Transverse colon (tissue), 4 donors: ENCODE measurements around the gene AEBP2. TPM values are rescaled to one million over a fixed set of nuclear protein-coding genes. Genes with fewer than 3 reads are reported as not detected.

Experiments used
- DNase-seq: peaks from one replicate; pipeline ENCODE4 v3.0.0-alpha.2; 2019
- H3K27ac ChIP-seq, 4 donors: fragments of 200-600 bp; sonication (generic); 2 replicates each; pipeline ENCODE4 v1.5.1; 2016 to 2018; ENCODE audit warnings: inconsistent platforms in 4 of 4
- H3K27me3 ChIP-seq: fragments of 200-600 bp; sonication (generic); 2 replicates; pipeline ENCODE4 v1.5.1; 2017; ENCODE audit warnings: inconsistent platforms
- H3K36me3 ChIP-seq, 4 donors: fragments of 200-600 bp; sonication (generic); 2 replicates each; pipeline ENCODE4 v1.5.1; 2017 to 2019; ENCODE audit warnings: inconsistent platforms in 4 of 4
- H3K4me1 ChIP-seq, 4 donors: fragments of 200-600 bp; sonication (generic); 2 replicates each; pipeline ENCODE4 v1.5.1; 2017 to 2020; ENCODE audit warnings: inconsistent platforms in 4 of 4
- H3K4me3 ChIP-seq, 4 donors: fragments of 200-600 bp; sonication (generic); 1 replicate in 1 of 4; 2 replicates in 3 of 4; pipeline versions ENCODE4 v1.5.1 to v1.6.1; 2017 to 2019; ENCODE audit warnings: inconsistent platforms in 4 of 4
- H3K9me3 ChIP-seq, 2 donors: fragments of 200-600 bp; sonication (generic); 2 replicates each; pipeline ENCODE4 v1.5.1; 2017 to 2019; ENCODE audit warnings: inconsistent platforms in 2 of 2
- CTCF ChIP-seq, 5 experiments: fragments of 200-600 bp in 3 of 5; fragments of 450-650 bp in 2 of 5; sonication (generic) in 3 of 5; IDR thresholded peaks; 1 replicate in 2 of 5; 2 replicates in 3 of 5; pipeline ENCODE4 v1.5.1; 2016 to 2017; ENCODE audit warnings: antibody characterized with exemption in 5 of 5, inconsistent platforms in 3 of 5, mild to moderate bottlenecking in 2 of 5, moderate library complexity in 1 of 5
- EP300 ChIP-seq: sonication (generic); formaldehyde crosslinking; IDR thresholded peaks from one replicate; pipeline ENCODE4 v1.6.1; 2017; ENCODE audit warnings: antibody characterized with exemption, low read depth
- POLR2A ChIP-seq: fragments of 450-650 bp; IDR thresholded peaks from one replicate; pipeline ENCODE4 v1.6.1; 2016; ENCODE audit warnings: antibody characterized with exemption, mild to moderate bottlenecking, moderate library complexity
- POLR2AphosphoS5 ChIP-seq, 3 donors: sonication (generic); formaldehyde crosslinking; IDR thresholded peaks; one replicate each; pipeline ENCODE4 v1.6.1; 2016; ENCODE audit warnings: antibody characterized with exemption in 3 of 3
- WGBS, 2 donors: methylation state at CpG; one replicate each; pipeline ENCODE4 v1.1.5; 2018; ENCODE audit warnings: low coverage in 1 of 2; 5-methylcytosine and 5-hydroxymethylcytosine counted together
- in situ Hi-C, 4 donors: fragments of 200-750 bp; cut with MboI; loops; one replicate each; pipeline versions ENCODE4 v1.15.0 to v1.15.1; 2017; ENCODE audit warnings: low sequenced_read_pairs in 3 of 4, low pct_ligation_motif_present in 1 of 4, low pct_unique_long_range_greater_than_20kb in 1 of 4
- intact Hi-C: fragments of 100-400 bp; cut with DNase I; formaldehyde crosslinking; loops from one replicate; pipeline ENCODE4 v1.15.1; 2023; ENCODE audit warnings: low total_unique reads
- total RNA-seq, 4 donors: library from RNA; depleted of rRNA; stranded (reverse); fragments of >200 nt; gene quantifications; one replicate each; pipeline ENCODE4 v1.1.0, GENCODE V29; 2016

Gene AEBP2
- total RNA-seq, 4 donors from 2014 or later, result 12.5 to 37.3 (median 32.2) TPM

DNA sequence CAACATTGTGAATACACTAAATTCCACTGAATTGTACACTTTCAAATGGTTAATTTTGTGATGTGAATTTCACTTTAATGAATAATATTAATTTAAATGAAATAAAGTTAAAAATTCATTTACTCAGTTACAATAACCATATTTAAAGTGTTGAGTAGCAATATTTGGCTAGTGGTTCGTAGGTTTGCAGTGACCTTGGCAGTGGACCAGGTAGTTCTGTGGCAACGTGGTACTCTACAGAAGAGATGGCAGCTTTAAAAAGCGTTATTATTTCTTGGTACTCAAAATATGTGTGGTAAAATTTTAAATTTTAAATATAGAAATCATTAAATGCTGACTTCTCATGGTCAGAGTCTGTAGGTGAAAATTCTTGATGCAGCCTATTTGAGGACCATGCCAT lies 51.6 kb downstream of the AEBP2 start:
- Histone ChIP-seq H3K9me3 (no peaks in the 10 kb centered on the region), H3K27ac (no peak overlapping the region), H3K27me3 (no peaks in the 10 kb centered on the region), H3K4me3 (no peak overlapping the region), H3K4me1 (no peaks in the 10 kb centered on the region), H3K36me3 (peaks cover 0 to 5% (median 2%) of the 10 kb centered on the region in 4 donors)
- WGBS, 2 donors, result 87 to 89% methylated on average over 3 of the region's 3 CpGs
- intact Hi-C loops, result no loop called here
- in situ Hi-C loops, result no loop called here
- TF ChIP-seq POLR2A, result no peak
- no peak for TF ChIP-seq CTCF (IDR thresholded peaks at IDR 0.05)
- no peak for TF ChIP-seq POLR2AphosphoS5 (IDR thresholded peaks at IDR 0.05)
- TF ChIP-seq EP300, result no peak
- no peak for DNase-seq

- Histone ChIP-seq H3K36me3 (peaks cover 0 to 5% (median 2%) of the 10 kb centered on the region in 4 donors), H3K27ac (no peak overlapping the region), H3K9me3 (no peaks in the 10 kb centered on the region), H3K4me3 (no peak overlapping the region), H3K4me1 (no peaks in the 10 kb centered on the region), H3K27me3 (no peaks in the 10 kb centered on the region)
- intact Hi-C loops, result no loop called here
- TF ChIP-seq POLR2A, result no peak
- no peak for TF ChIP-seq CTCF (IDR thresholded peaks at IDR 0.05)
- no peak for TF ChIP-seq EP300
- no peak for TF ChIP-seq POLR2AphosphoS5 (IDR thresholded peaks at IDR 0.05)
- 68 to 83% methylated on average over 3 of the region's 3 CpGs for WGBS, 2 donors
- no peak for DNase-seq
- in situ Hi-C loops, result no loop called here
Observed at GRCh38 chr12:19491863-19492262, 52.6 kb downstream of the AEBP2 start.

DNA sequence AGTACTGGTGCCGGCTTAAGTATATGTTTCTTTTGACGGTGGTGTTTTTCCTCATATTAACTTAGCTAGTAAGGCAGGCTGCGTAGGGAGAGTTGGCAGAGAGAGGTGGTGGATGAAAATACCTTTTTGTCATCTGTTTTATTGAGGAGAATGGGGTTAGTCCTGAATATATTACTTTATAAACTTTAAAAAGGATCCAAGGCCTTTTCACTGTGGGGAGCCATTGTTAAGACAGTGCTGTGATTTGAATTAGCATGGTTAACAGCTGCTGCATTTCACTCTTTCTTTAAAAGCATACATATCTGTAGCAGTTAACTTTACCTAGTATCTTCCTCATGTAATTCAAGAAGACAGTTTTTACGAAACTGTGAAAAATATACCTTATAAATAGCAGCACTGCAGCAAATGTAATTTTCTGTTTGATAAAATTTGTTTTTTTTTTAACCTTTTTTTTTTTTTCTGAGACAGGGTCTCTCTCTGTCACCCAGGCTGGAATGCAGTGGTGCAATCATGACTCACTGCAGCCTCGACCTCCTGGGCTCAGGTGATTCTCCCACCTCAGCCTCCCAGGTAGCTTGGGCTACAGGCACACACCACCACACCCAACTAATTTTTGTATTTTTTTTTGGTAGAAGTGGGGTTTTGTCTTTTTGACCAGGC lies 57.1 kb downstream of the AEBP2 start:
- WGBS, 2 donors, result 82 to 87% methylated on average over 4 to 5 of the region's 5 CpGs

DNA sequence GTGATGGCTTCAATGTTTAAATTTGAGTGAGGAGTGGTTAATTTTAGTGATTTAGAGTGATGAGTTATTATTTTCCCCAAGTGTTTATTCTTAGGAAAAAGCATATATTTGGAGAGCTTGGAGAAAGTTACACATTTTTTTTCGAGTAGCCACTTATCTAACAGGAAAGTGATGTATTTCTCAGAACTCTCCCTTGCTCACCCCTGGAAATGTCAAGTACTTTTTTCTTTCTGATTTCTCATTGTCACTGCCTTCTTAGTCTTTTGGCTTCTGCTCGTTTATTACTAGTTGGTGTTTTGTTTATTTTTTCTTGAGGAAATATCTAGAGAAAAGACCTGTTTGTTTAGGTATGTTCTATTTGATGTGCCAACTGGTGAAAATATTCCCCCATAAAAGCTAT lies 58.8 kb downstream of the AEBP2 start:
- H3K36me3 ChIP-seq, result peaks cover 0 to 27% (median 2%) of the 10 kb centered on the region in 4 donors
- TF ChIP-seq POLR2A (no peak), EP300 (no peak)
- in situ Hi-C loops, result no loop called here
- no peak overlapping the region for H3K4me3 ChIP-seq
- DNase-seq, result no peak
- WGBS, 2 donors, result 44 to 64% methylated on average over 2 of the region's 2 CpGs
- no peaks in the 10 kb centered on the region for H3K4me1 ChIP-seq
- intact Hi-C loops, result no loop called here
- no peaks in the 10 kb centered on the region for H3K27me3 ChIP-seq
- no peaks in the 10 kb centered on the region for H3K9me3 ChIP-seq
- no peak overlapping the region for H3K27ac ChIP-seq

More for the DNA sequence above, 57.1 kb downstream of the AEBP2 start:
- H3K4me1 ChIP-seq, result no peaks in the 10 kb centered on the region
- intact Hi-C loops (no loop called here), in situ Hi-C loops (no loop called here)
- DNase-seq, result no peak
- H3K4me3 ChIP-seq, result no peak overlapping the region
- no peak overlapping the region for H3K27ac ChIP-seq
- H3K9me3 ChIP-seq, result no peaks in the 10 kb centered on the region
- TF ChIP-seq POLR2A (no peak), POLR2AphosphoS5 (IDR thresholded peaks at IDR 0.05) (no peak), EP300 (no peak), CTCF (IDR thresholded peaks at IDR 0.05) (no peak)
- H3K36me3 ChIP-seq, result peaks cover 0 to 20% (median 2%) of the 10 kb centered on the region in 4 donors
- no peaks in the 10 kb centered on the region for H3K27me3 ChIP-seq

GRCh38 chr12:19499030-19499429 lies 59.7 kb downstream of the AEBP2 start:
- Histone ChIP-seq H3K4me3 (no peak overlapping the region), H3K27ac (no peak overlapping the region), H3K36me3 (peaks cover 0 to 27% (median 2%) of the 10 kb centered on the region in 4 donors), H3K4me1 (no peaks in the 10 kb centered on the region), H3K9me3 (no peaks in the 10 kb centered on the region), H3K27me3 (no peaks in the 10 kb centered on the region)
- TF ChIP-seq EP300 (no peak), POLR2A (no peak), POLR2AphosphoS5 (IDR thresholded peaks at IDR 0.05) (no peak), CTCF (IDR thresholded peaks at IDR 0.05) (no peak)
- WGBS, 2 donors, result 97 to 100% methylated on average over 1 to 4 of the region's 4 CpGs
- DNase-seq, result no peak
- in situ Hi-C loops (no loop called here), intact Hi-C loops (no loop called here)
